ENCODE measurements around the gene NCAPG. TPM values are rescaled to one million over a fixed set of nuclear protein-coding genes. Genes with fewer than 3 reads are reported as not detected.

Gene NCAPG
- total and polyA plus RNA-seq, 10 of the 15 experiments (the other 5 are each of a cell fraction or from before 2014, with no cell fraction given), result 17.3 to 93.9 (median 53.7) TPM

DNA sequence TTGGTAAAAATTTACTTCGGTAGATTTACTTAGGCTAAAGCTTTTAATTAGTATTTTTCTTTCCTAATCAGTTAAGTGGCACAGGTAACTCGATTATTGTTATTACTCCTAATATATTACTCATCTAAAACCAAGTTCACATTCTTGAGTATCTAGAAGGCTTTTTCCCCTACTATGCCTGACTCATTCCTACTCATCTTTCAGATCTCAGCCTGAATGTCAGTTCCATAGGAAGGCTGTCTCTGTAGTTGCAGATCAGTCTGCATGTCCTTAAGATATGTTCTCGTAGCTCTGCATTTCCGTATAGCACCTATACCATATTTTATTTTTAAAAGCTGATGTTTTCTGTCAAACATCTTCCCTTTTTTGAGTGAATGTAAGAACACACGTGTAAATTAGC lies 23.5 kb upstream of the NCAPG start:
- Histone ChIP-seq H3K9me3 (replicated peaks; ENCODE audit: control insufficient read depth, insufficient read depth, low read length) (no peaks in the 10 kb centered on the region; the same call in 2 of the 3 replicates), H3K4me1 (ENCODE audit: control insufficient read depth, insufficient read depth, low read length) (no peaks in the 10 kb centered on the region), H3K4me2 (ENCODE audit: control insufficient read depth, insufficient read depth) (no peak overlapping the region), H3K4me3 (no peak overlapping the region), H3K36me3 (ENCODE audit: control insufficient read depth in 2 of 2, insufficient read depth in 2 of 2, low read length in 1 of 2) (no peaks in the 10 kb centered on the region), H2AFZ (ENCODE audit: control insufficient read depth, low read depth, low read length) (no peak overlapping the region), H3K27ac (ENCODE audit: control insufficient read depth, insufficient read depth) (no peak overlapping the region), H3K79me2 (ENCODE audit: control insufficient read depth, insufficient read depth, low read length) (no peaks in the 10 kb centered on the region), H4K20me1 (ENCODE audit: control insufficient read depth, insufficient read depth) (no peaks in the 10 kb centered on the region), H3K9ac (ENCODE audit: control insufficient read depth, insufficient read depth, low read length) (no peak overlapping the region), H3K27me3 (replicated peaks in 1 of 2; ENCODE audit: control insufficient read depth in 2 of 2, insufficient read depth in 2 of 2, low read length in 1 of 2) (no peaks in the 10 kb centered on the region)
- ATAC-seq, result no peak
- no peak for DNase-seq (ENCODE audit: low read depth, low spot score)
- CTCF ChIA-PET, result interaction anchor here (1.1 to 1.9 kb wide), 6 partner anchors 18 to 238 kb away, joined by 3 to 5 read pairs (median 4); partner anchors contain the start of gene MED28
- RAD21 ChIA-PET (ENCODE audit: unreplicated experiment), result no interaction called here
- intact Hi-C loops (cut with micrococcal nuclease; ENCODE audit: unreplicated experiment) (no loop called here), in situ Hi-C loops (cut with MboI) (no loop called here)
- POLR2A ChIA-PET, result interaction anchor here (0.6 kb wide), 1 partner anchor 849 kb away, joined by 3 read pairs; no protein-coding TSS in a partner anchor
- no TSS peak for BruUV-seq (replicated peaks)
- SMC1A ChIA-PET (ENCODE audit: uncharacterized antibody, unreplicated experiment), result interaction anchor here (0.6 to 3.1 kb wide), 2 partner anchors 18 to 23 kb away, joined by 4 to 12 read pairs; no protein-coding TSS in a partner anchor
- peak; percentile 18 for FAIRE-seq
- 90% methylated on average over 5 of the region's 5 CpGs for WGBS (ENCODE audit: insufficient coverage, insufficient replicate concordance, low lambda C conversion rate, missing lambda C conversion rate)
- TF ChIP-seq MEF2A (IDR thresholded peaks at IDR 0.05; ENCODE audit: insufficient read depth, low read depth, low read length) (no peak), YBX1 (IDR thresholded peaks at IDR 0.05) (no peak), ETV6 (conservative IDR thresholded peaks at IDR 0.05 in 1 of 2, IDR thresholded peaks at IDR 0.05 in 1 of 2; ENCODE audit: borderline replicate concordance in 1 of 2, low read depth in 1 of 2) (no peak), CHD1 (IDR thresholded peaks at IDR 0.05; ENCODE audit: low read depth, low read length) (no peak), HDGF (IDR thresholded peaks at IDR 0.05) (no peak), MYC (IDR thresholded peaks at IDR 0.05; ENCODE audit: insufficient read depth, insufficient read length, insufficient replicate concordance, low read length, severe bottlenecking) (no peak), POLR2A (IDR thresholded peaks at IDR 0.05; ENCODE audit: low read depth, low read length) (no peak), ZNF384 (IDR thresholded peaks at IDR 0.05; ENCODE audit: borderline replicate concordance, low read depth, low read length) (no peak), ESRRA (IDR thresholded peaks at IDR 0.05; ENCODE audit: low read length) (no peak), GABPA (IDR thresholded peaks at IDR 0.05; ENCODE audit: low read depth) (no peak), MYB (IDR thresholded peaks at IDR 0.05; ENCODE audit: borderline replicate concordance, low read depth, low read length) (no peak), SMARCA5 (IDR thresholded peaks at IDR 0.05) (no peak)
- TF ChIP-seq, protein P1, sequence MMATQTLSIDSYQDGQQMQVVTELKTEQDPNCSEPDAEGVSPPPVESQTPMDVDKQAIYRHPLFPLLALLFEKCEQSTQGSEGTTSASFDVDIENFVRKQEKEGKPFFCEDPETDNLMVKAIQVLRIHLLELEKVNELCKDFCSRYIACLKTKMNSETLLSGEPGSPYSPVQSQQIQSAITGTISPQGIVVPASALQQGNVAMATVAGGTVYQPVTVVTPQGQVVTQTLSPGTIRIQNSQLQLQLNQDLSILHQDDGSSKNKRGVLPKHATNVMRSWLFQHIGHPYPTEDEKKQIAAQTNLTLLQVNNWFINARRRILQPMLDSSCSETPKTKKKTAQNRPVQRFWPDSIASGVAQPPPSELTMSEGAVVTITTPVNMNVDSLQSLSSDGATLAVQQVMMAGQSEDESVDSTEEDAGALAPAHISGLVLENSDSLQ (IDR thresholded peaks at IDR 0.05), result no peak
- TF ChIP-seq, protein P2, sequence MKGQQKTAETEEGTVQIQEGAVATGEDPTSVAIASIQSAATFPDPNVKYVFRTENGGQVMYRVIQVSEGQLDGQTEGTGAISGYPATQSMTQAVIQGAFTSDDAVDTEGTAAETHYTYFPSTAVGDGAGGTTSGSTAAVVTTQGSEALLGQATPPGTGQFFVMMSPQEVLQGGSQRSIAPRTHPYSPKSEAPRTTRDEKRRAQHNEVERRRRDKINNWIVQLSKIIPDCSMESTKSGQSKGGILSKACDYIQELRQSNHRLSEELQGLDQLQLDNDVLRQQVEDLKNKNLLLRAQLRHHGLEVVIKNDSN (IDR thresholded peaks at IDR 0.05; ENCODE audit: borderline replicate concordance, extremely low read length, insufficient read depth, low read depth, low read length), result no peak
- TF ChIP-seq, protein P3, sequence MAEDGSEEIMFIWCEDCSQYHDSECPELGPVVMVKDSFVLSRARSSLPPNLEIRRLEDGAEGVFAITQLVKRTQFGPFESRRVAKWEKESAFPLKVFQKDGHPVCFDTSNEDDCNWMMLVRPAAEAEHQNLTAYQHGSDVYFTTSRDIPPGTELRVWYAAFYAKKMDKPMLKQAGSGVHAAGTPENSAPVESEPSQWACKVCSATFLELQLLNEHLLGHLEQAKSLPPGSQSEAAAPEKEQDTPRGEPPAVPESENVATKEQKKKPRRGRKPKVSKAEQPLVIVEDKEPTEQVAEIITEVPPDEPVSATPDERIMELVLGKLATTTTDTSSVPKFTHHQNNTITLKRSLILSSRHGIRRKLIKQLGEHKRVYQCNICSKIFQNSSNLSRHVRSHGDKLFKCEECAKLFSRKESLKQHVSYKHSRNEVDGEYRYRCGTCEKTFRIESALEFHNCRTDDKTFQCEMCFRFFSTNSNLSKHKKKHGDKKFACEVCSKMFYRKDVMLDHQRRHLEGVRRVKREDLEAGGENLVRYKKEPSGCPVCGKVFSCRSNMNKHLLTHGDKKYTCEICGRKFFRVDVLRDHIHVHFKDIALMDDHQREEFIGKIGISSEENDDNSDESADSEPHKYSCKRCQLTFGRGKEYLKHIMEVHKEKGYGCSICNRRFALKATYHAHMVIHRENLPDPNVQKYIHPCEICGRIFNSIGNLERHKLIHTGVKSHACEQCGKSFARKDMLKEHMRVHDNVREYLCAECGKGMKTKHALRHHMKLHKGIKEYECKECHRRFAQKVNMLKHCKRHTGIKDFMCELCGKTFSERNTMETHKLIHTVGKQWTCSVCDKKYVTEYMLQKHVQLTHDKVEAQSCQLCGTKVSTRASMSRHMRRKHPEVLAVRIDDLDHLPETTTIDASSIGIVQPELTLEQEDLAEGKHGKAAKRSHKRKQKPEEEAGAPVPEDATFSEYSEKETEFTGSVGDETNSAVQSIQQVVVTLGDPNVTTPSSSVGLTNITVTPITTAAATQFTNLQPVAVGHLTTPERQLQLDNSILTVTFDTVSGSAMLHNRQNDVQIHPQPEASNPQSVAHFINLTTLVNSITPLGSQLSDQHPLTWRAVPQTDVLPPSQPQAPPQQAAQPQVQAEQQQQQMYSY (CRISPR knock-in tag; IDR thresholded peaks at IDR 0.05), result no peak
- TF ChIP-seq, protein P4, sequence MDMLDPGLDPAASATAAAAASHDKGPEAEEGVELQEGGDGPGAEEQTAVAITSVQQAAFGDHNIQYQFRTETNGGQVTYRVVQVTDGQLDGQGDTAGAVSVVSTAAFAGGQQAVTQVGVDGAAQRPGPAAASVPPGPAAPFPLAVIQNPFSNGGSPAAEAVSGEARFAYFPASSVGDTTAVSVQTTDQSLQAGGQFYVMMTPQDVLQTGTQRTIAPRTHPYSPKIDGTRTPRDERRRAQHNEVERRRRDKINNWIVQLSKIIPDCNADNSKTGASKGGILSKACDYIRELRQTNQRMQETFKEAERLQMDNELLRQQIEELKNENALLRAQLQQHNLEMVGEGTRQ (IDR thresholded peaks at IDR 0.05; ENCODE audit: borderline replicate concordance, low read depth, low read length), result no peak

Data from GM12878 (cell line).